Gastrocnemius medialis (tissue), 4 donors: ENCODE measurements around the gene CD82. TPM values are rescaled to one million over a fixed set of nuclear protein-coding genes. Genes with fewer than 3 reads are reported as not detected.

ENCODE experiments used
- ATAC-seq, 2 donors: fragments of 150-250 bp; one replicate each; pipeline ENCODE4 v1.9.1; 2016
- DNase-seq, 2 donors: peaks; one replicate each; pipeline ENCODE4 v3.0.0-alpha.2; 2019
- H3K27ac ChIP-seq, 4 donors: fragments of 200-600 bp; sonication (generic); 1 replicate in 1 of 4; 2 replicates in 3 of 4; pipeline ENCODE4 v1.5.1; 2016 to 2018; ENCODE audit warnings: mild to moderate bottlenecking in 2 of 4, moderate library complexity in 1 of 4
- H3K27me3 ChIP-seq, 3 donors: fragments of 200-600 bp; sonication (generic) in 2 of 3; 1 replicate in 1 of 3; 2 replicates in 2 of 3; pipeline versions ENCODE4 v1.5.1 to v1.6.0; 2016 to 2019; ENCODE audit warnings: mild to moderate bottlenecking in 1 of 3, moderate library complexity in 1 of 3
- H3K36me3 ChIP-seq, 2 donors: fragments of 200-600 bp; sonication (generic) in 1 of 2; one replicate each; pipeline ENCODE4 v1.5.1; 2017 to 2018
- H3K4me1 ChIP-seq, 2 donors: fragments of 200-600 bp; sonication (generic) in 1 of 2; one replicate each; pipeline ENCODE4 v1.5.1; 2016 to 2017; ENCODE audit warnings: mild to moderate bottlenecking in 2 of 2
- H3K4me3 ChIP-seq, 4 donors: fragments of 200-600 bp; sonication (generic) in 3 of 4; 1 replicate in 1 of 4; 2 replicates in 3 of 4; pipeline ENCODE4 v1.5.1; 2016 to 2019; ENCODE audit warnings: mild to moderate bottlenecking in 2 of 4
- H3K9me3 ChIP-seq, 3 donors: fragments of 200-600 bp; sonication (generic) in 2 of 3; 1 replicate in 1 of 3; 2 replicates in 2 of 3; pipeline ENCODE4 v1.5.1; 2016 to 2019
- CTCF ChIP-seq, 5 experiments: fragments of 450-650 bp in 3 of 5; fragments of 200-600 bp in 2 of 5; sonication (generic) in 2 of 5; IDR thresholded peaks in 4 of 5; conservative IDR thresholded peaks in 1 of 5; 1 replicate in 4 of 5; 2 replicates in 1 of 5; pipeline ENCODE4 v1.5.1; 2016 to 2019; ENCODE audit warnings: antibody characterized with exemption in 5 of 5, mild to moderate bottlenecking in 3 of 5, moderate library complexity in 3 of 5
- POLR2A ChIP-seq, 2 donors: fragments of 450-650 bp; IDR thresholded peaks; one replicate each; pipeline ENCODE4 v1.6.1; 2017; ENCODE audit warnings: antibody characterized with exemption in 2 of 2, mild to moderate bottlenecking in 2 of 2, moderate library complexity in 2 of 2
- in situ Hi-C, 4 donors: fragments of 200-750 bp; cut with MboI; loops; one replicate each; pipeline versions ENCODE4 v1.15.0 to v1.8.0; 2017; ENCODE audit warnings: low sequenced_read_pairs in 4 of 4
- intact Hi-C: fragments of 100-400 bp; cut with DNase I; formaldehyde crosslinking; loops from one replicate; pipeline ENCODE4 v1.15.1; 2023; ENCODE audit warnings: low total_unique reads
- total RNA-seq, 4 donors: library from RNA; depleted of rRNA; stranded (reverse); fragments of >200 nt; gene quantifications; one replicate each; pipeline versions ENCODE4 v1.1.0 to v1.2.3, GENCODE V29; 2016

CD82 gene
- total RNA-seq, 4 donors from 2014 or later, result 4.5 to 17.5 (median 13.5) TPM

GRCh38 chr11:44531116-44531504 lies 34.4 kb upstream of the CD82 start:
- no peaks in the 10 kb centered on the region for H3K27me3 ChIP-seq
- in situ Hi-C loops (loop anchor here in 2 of 4 donors (10.0 kb wide), 2 partner anchors 236 to 426 kb away; no protein-coding TSS in a partner anchor), intact Hi-C loops (no loop called here)
- no peak overlapping the region for H3K27ac ChIP-seq
- no peak overlapping the region for H3K4me3 ChIP-seq
- TF ChIP-seq CTCF (IDR thresholded peaks at IDR 0.05 in 4 of 5, conservative IDR thresholded peaks at IDR 0.05 in 1 of 5), result no peak
- TF ChIP-seq POLR2A (IDR thresholded peaks at IDR 0.05), result no peak
- no peaks in the 10 kb centered on the region for H3K4me1 ChIP-seq
- DNase-seq (no peak), ATAC-seq (no peak)
- H3K9me3 ChIP-seq, result no peaks in the 10 kb centered on the region
- H3K36me3 ChIP-seq, result no peaks in the 10 kb centered on the region

- intact Hi-C loops, result no loop called here
- DNase-seq (no peak), ATAC-seq (no peak)
- TF ChIP-seq POLR2A (IDR thresholded peaks at IDR 0.05) (no peak), CTCF (IDR thresholded peaks at IDR 0.05 in 4 of 5, conservative IDR thresholded peaks at IDR 0.05 in 1 of 5) (no peak)
- H3K27ac ChIP-seq, result no peak overlapping the region
- H3K27me3 ChIP-seq, result no peaks in the 10 kb centered on the region
- in situ Hi-C loops, result loop anchor here in 2 of 4 donors (10.0 kb wide), 2 partner anchors 237 to 427 kb away; no protein-coding TSS in a partner anchor
- H3K36me3 ChIP-seq, result no peaks in the 10 kb centered on the region
- no peaks in the 10 kb centered on the region for H3K9me3 ChIP-seq
- no peaks in the 10 kb centered on the region for H3K4me1 ChIP-seq
- no peak overlapping the region for H3K4me3 ChIP-seq
Measured at GRCh38 chr11:44531636-44532035, 33.8 kb upstream of the CD82 start.

GRCh38 chr11:44532809-44533208 lies 32.7 kb upstream of the CD82 start:
- ATAC-seq, result no peak
- Histone ChIP-seq H3K4me1 (no peaks in the 10 kb centered on the region), H3K4me3 (no peak overlapping the region), H3K9me3 (no peaks in the 10 kb centered on the region), H3K36me3 (no peaks in the 10 kb centered on the region), H3K27ac (no peak overlapping the region), H3K27me3 (no peaks in the 10 kb centered on the region)
- in situ Hi-C loops (loop anchor here in 2 of 4 donors (10.0 kb wide), 2 partner anchors 238 to 428 kb away; no protein-coding TSS in a partner anchor), intact Hi-C loops (no loop called here)
- no peak for DNase-seq
- TF ChIP-seq POLR2A (IDR thresholded peaks at IDR 0.05) (no peak), CTCF (IDR thresholded peaks at IDR 0.05 in 4 of 5, conservative IDR thresholded peaks at IDR 0.05 in 1 of 5) (no peak)

GRCh38 chr11:44533921-44534711 lies 31.3 kb upstream of the CD82 start:
- H3K4me1 ChIP-seq, result peaks cover 0 to 4% of the 10 kb centered on the region in 2 donors
- ATAC-seq (no peak), DNase-seq (no peak)
- in situ Hi-C loops (loop anchor here in 2 of 4 donors (10.0 kb wide), 2 partner anchors 239 to 429 kb away; no protein-coding TSS in a partner anchor), intact Hi-C loops (no loop called here)
- no peak for TF ChIP-seq POLR2A (IDR thresholded peaks at IDR 0.05)
- no peak for TF ChIP-seq CTCF (IDR thresholded peaks at IDR 0.05 in 4 of 5, conservative IDR thresholded peaks at IDR 0.05 in 1 of 5)
- no peak overlapping the region for H3K4me3 ChIP-seq
- H3K27ac ChIP-seq, result no peak overlapping the region
- no peaks in the 10 kb centered on the region for H3K9me3 ChIP-seq
- no peaks in the 10 kb centered on the region for H3K36me3 ChIP-seq
- H3K27me3 ChIP-seq, result no peaks in the 10 kb centered on the region
